ENCODE results near the gene TMEM272. TPM values are rescaled to one million over a fixed set of nuclear protein-coding genes. Genes with fewer than 3 reads are reported as not detected.

The TMEM272 gene
- total RNA-seq, 3 donors from 2014 or later: under 0.01 to 0.16 TPM; not detected in 1

- DNase-seq (ENCODE audit: low spot score in 2 of 2): no peak
- no peaks in the 10 kb centered on the region for H3K9me3 ChIP-seq
- peak overlapping the region; percentile 58 to 90 (median 88) for H3K4me3 ChIP-seq
- H3K4me1 ChIP-seq: peaks cover 6 to 19% of the 10 kb centered on the region in 2 donors
- peak overlapping the region; percentile 100 for H3K27ac ChIP-seq
- no peaks in the 10 kb centered on the region for H3K36me3 ChIP-seq
- H3K27me3 ChIP-seq: no peaks in the 10 kb centered on the region
- intact Hi-C loops (cut with DNase I; ENCODE audit: low total_unique reads): loop anchor here (10.0 kb wide), 1 partner anchor 348 kb away; the partner anchor contains the start of gene INTS6
- no peak for TF ChIP-seq CTCF (IDR thresholded peaks at IDR 0.05)
- TF ChIP-seq POLR2AphosphoS5 (IDR thresholded peaks at IDR 0.05): no peak
- no peak for TF ChIP-seq POLR2A (IDR thresholded peaks at IDR 0.05)
Measured at GRCh38 chr13:51802631-51803418, 42.2 kb downstream of the TMEM272 start.

GRCh38 chr13:51801631-51802099 is 43.3 kb downstream of the TMEM272 start:
- DNase-seq (ENCODE audit: low spot score in 2 of 2): peak; percentile 78 to 84
- no peak for TF ChIP-seq POLR2AphosphoS5 (IDR thresholded peaks at IDR 0.05)
- no peak for TF ChIP-seq POLR2A (IDR thresholded peaks at IDR 0.05)
- peak in 2 of 3 donors; percentile 8 to 25 for TF ChIP-seq CTCF (IDR thresholded peaks at IDR 0.05)
- Histone ChIP-seq H3K36me3 (no peaks in the 10 kb centered on the region), H3K27me3 (no peaks in the 10 kb centered on the region), H3K27ac (peak overlapping the region; percentile 100), H3K9me3 (no peaks in the 10 kb centered on the region), H3K4me3 (peak overlapping the region in 1 of 3 donors; percentile 90), H3K4me1 (peaks cover 6 to 19% of the 10 kb centered on the region in 2 donors)
- intact Hi-C loops (cut with DNase I; ENCODE audit: low total_unique reads): loop anchor here (10.0 kb wide), 1 partner anchor 347 kb away; the partner anchor contains the start of gene INTS6

GRCh38 chr13:51800486-51800885 is 44.5 kb downstream of the TMEM272 start:
- intact Hi-C loops (cut with DNase I; ENCODE audit: low total_unique reads): loop anchor here (10.0 kb wide), 1 partner anchor 346 kb away; the partner anchor contains the start of gene INTS6
- no peak overlapping the region for H3K4me3 ChIP-seq
- H3K9me3 ChIP-seq: no peaks in the 10 kb centered on the region
- H3K27ac ChIP-seq: peak overlapping the region; percentile 15 to 100
- TF ChIP-seq POLR2A (IDR thresholded peaks at IDR 0.05): no peak
- no peak for TF ChIP-seq CTCF (IDR thresholded peaks at IDR 0.05)
- TF ChIP-seq POLR2AphosphoS5 (IDR thresholded peaks at IDR 0.05): no peak
- H3K4me1 ChIP-seq: peaks cover 6 to 19% of the 10 kb centered on the region in 2 donors
- no peaks in the 10 kb centered on the region for H3K36me3 ChIP-seq
- DNase-seq (ENCODE audit: low spot score in 2 of 2): no peak
- no peaks in the 10 kb centered on the region for H3K27me3 ChIP-seq

GRCh38 chr13:51799261-51799660 is 45.7 kb downstream of the TMEM272 start:
- TF ChIP-seq POLR2AphosphoS5 (IDR thresholded peaks at IDR 0.05): no peak
- TF ChIP-seq POLR2A (IDR thresholded peaks at IDR 0.05): no peak
- no peak for TF ChIP-seq CTCF (IDR thresholded peaks at IDR 0.05)
- no peak for DNase-seq (ENCODE audit: low spot score in 2 of 2)
- Histone ChIP-seq H3K9me3 (no peaks in the 10 kb centered on the region), H3K4me3 (no peak overlapping the region), H3K27me3 (no peaks in the 10 kb centered on the region), H3K27ac (no peak overlapping the region), H3K36me3 (no peaks in the 10 kb centered on the region), H3K4me1 (peaks cover 6 to 19% of the 10 kb centered on the region in 2 donors)
- intact Hi-C loops (cut with DNase I; ENCODE audit: low total_unique reads): no loop called here

Measured in breast epithelium (tissue), 4 donors.